ENCODE results near the gene SPOPL. TPM values are rescaled to one million over a fixed set of nuclear protein-coding genes. Genes with fewer than 3 reads are reported as not detected.

Gene SPOPL
- 6.7 and 7.6 TPM in 2 replicates for total RNA-seq

DNA sequence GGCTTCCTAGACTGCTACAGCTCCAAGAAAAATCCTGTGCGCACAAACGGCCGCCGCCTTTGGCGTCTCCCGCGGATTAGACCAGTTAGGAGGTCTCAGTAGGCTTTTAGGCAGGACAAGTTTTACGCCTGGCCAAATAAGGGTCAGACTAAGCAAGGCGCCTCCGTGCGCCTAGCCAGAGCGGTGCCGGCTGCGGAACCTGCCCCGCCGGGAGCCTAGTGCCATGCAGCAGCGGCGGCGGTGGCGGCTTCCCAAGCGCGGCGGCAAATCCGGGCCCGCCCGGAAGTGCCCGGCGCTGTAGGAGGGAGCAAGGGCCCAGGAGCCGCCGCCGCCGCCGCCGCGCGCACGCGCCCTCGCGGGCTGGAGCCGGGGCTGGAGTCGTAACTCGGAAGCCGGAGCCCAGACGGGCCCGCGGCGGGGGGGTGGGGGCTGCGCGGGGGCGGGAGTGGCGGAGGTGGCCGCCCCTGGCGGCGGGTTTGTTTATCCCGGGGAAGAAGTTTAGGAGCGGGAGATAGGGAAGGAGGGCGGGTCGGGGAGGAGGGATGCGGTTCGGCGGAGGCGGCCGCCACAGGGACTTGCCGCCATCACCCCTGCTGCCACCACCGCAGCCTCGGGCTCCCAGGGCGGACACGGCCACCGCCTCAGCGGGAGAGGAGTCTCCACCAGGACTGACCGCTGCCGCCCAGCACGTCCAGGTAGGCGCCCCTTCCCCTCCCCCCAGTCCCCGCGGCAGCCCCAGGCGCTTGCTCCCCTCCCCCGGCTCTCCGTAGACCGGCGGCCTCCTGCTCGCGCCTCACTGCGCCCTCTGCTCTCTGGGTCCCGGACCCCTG is at the start of gene SPOPL:
TSS of gene SPOPL (plus strand) at position 346 of the 830 bp plus-strand sequence. CDS start 48,447 bp downstream, outside the sequence.

